HG02943 (cell line): ENCODE measurements around the gene GDPD5.

Experiments
- ATAC-seq: cut with Tn5 transposase; IDR thresholded peaks from one replicate; pipeline ENCODE4 v1.9.1; 2021; ENCODE audit warnings: mild to moderate bottlenecking, low read depth, moderate library complexity; ENCODE audit not compliant: unreplicated experiment

The GDPD5 gene

GRCh38 chr11:75516886-75517285 is 8.9 kb downstream of the GDPD5 start:
- no peak for ATAC-seq

GRCh38 chr11:75516140-75516539 is 9.6 kb downstream of the GDPD5 start:
- ATAC-seq: no peak

GRCh38 chr11:75514596-75514995 is 11.1 kb downstream of the GDPD5 start:
- no peak for ATAC-seq

GRCh38 chr11:75513250-75513649 is 12.5 kb downstream of the GDPD5 start:
- ATAC-seq: no peak

- no peak for ATAC-seq
Measured at GRCh38 chr11:75510723-75511019, 15.1 kb downstream of the GDPD5 start.

- ATAC-seq: no peak
Measured at GRCh38 chr11:75510004-75510722, 15.6 kb downstream of the GDPD5 start.

- no peak for ATAC-seq
Measured at GRCh38 chr11:75509020-75509720, 16.6 kb downstream of the GDPD5 start.

- no peak for ATAC-seq
Measured at GRCh38 chr11:75508051-75508561, 17.6 kb downstream of the GDPD5 start.

GRCh38 chr11:75507571-75507970 is 18.2 kb downstream of the GDPD5 start:
- ATAC-seq: no peak

GRCh38 chr11:75506827-75507226 is 18.9 kb downstream of the GDPD5 start:
- ATAC-seq: no peak

GRCh38 chr11:75505916-75506692 is 19.6 kb downstream of the GDPD5 start:
- ATAC-seq: no peak

GRCh38 chr11:75504501-75504900 is 21.2 kb downstream of the GDPD5 start:
- no peak for ATAC-seq

- ATAC-seq: no peak
Measured at GRCh38 chr11:75503531-75504099, 22.1 kb downstream of the GDPD5 start.

- no peak for ATAC-seq
Measured at GRCh38 chr11:75502138-75502537, 23.6 kb downstream of the GDPD5 start.

- ATAC-seq: no peak
Measured at GRCh38 chr11:75500742-75501141, 25.0 kb downstream of the GDPD5 start.

GRCh38 chr11:75499423-75500190 is 26.1 kb downstream of the GDPD5 start:
- no peak for ATAC-seq

GRCh38 chr11:75498556-75499255 is 27.0 kb downstream of the GDPD5 start:
- ATAC-seq: no peak

GRCh38 chr11:75497788-75498409 is 27.8 kb downstream of the GDPD5 start:
- no peak for ATAC-seq

GRCh38 chr11:75496305-75496752 is 29.4 kb downstream of the GDPD5 start:
- ATAC-seq: no peak
